ENCODE measurements around the gene SRD5A1.

The SRD5A1 gene

DNA sequence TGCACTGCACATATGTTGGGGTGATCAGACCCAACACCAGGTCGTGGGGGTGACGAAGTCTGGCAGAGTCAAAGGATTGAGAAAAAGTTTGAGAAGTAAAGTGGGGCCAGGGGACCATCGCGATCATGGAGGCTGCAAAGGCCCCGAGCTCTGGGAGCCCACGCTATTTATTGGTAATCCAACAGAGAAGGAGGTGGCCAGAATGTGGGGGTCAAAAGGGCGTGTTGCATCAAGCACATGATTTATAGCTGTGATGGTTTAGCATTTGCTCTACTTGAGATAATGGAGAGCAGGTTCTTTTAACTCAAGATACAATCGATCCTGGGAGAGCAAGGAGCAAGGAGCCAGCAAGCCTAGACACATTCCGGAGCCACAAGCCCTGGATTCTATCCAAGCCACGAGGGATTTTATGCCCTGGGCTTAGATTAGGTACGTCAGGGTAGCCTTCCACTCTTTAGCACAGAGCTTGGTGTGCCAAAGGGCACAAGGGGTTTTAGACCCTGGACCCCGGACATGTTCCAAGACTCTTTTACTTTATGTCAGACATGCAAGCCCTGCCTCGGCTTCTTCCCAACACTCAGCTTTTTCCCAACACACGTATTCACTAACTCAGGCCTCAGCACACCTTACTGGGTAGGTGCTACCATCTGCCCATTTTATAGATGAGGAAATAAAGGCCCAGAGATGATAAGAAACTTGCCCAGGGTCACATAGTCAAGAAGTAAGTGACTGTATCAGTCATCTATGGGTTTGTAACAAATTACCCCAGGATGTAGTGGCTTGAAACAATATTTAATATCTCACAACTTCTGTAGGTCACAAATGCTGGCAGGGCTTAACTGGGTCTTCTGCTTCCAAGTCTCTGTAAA is 39.9 kb upstream of the SRD5A1 start:
- Histone ChIP-seq H3K36me3 (ENCODE audit: insufficient read depth, low read length) (peaks cover 16% of the 10 kb centered on the region), H3K27me3 (ENCODE audit: control insufficient read depth in 1 of 2, insufficient read depth in 2 of 2, low read length in 2 of 2) (no peaks in the 10 kb centered on the region), H3K4me3 (ENCODE audit: low read depth in 1 of 2, low read length in 2 of 2) (no peak overlapping the region), H3K4me1 (ENCODE audit: insufficient read depth, low read length) (peaks cover 6% of the 10 kb centered on the region), H3K27ac (ENCODE audit: low read depth, low read length) (no peak overlapping the region), H3K9ac (ENCODE audit: low read length) (no peak overlapping the region), H3K9me3 (ENCODE audit: low read length) (no peaks in the 10 kb centered on the region)

DNA sequence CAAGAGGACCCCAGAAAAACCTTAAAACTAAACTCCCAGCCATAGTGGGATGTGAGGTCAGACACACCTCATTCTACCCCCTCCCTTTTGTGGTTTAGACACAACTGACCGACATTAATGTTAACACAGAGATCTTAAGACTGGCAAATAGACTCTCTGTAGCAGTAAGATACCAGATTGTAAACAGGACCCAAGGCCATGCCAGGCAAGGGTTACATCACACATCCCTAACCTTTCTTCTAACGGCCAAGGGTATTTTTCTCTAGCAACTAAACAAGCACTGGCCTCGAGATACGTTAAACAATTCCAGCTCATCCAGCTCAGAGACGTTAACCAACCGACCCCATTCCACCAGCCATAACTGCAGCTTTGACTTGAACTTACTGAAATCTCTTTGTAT is 39.2 kb upstream of the SRD5A1 start:
- Histone ChIP-seq H3K9ac (ENCODE audit: low read length) (no peak overlapping the region), H3K9me3 (ENCODE audit: low read length) (no peaks in the 10 kb centered on the region), H3K27me3 (ENCODE audit: control insufficient read depth in 1 of 2, insufficient read depth in 2 of 2, low read length in 2 of 2) (no peaks in the 10 kb centered on the region), H3K27ac (ENCODE audit: low read depth, low read length) (no peak overlapping the region), H3K36me3 (ENCODE audit: insufficient read depth, low read length) (peaks cover 22% of the 10 kb centered on the region), H3K4me3 (ENCODE audit: low read depth in 1 of 2, low read length in 2 of 2) (no peak overlapping the region), H3K4me1 (ENCODE audit: insufficient read depth, low read length) (peaks cover 9% of the 10 kb centered on the region)

DNA sequence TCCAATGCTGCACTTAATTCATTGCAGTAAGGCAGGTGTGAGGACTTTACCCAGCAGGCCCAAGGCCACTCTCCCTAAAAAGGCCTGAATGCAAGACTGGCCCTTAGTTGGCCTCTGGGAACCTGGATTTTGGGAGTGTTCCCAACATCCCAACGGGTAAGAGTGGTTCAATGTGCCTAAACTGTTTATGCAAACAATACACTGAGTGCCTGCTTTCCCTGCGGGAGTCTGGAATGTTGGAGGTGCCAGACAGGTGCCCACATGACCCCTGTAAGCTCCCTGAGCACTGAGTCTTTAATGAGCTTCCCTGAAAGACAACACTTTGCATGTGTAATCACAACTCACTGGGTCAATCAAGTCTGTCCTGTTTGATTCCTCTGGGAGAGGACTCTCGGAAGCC is 37.8 kb upstream of the SRD5A1 start:
- H3K9ac ChIP-seq (ENCODE audit: low read length), result no peak overlapping the region
- H3K4me3 ChIP-seq (ENCODE audit: low read depth in 1 of 2, low read length in 2 of 2), result no peak overlapping the region
- H3K4me1 ChIP-seq (ENCODE audit: insufficient read depth, low read length), result peaks cover 9% of the 10 kb centered on the region
- no peaks in the 10 kb centered on the region for H3K9me3 ChIP-seq (ENCODE audit: low read length)
- no peak overlapping the region for H3K27ac ChIP-seq (ENCODE audit: low read depth, low read length)
- peaks cover 31% of the 10 kb centered on the region for H3K36me3 ChIP-seq (ENCODE audit: insufficient read depth, low read length)
- no peaks in the 10 kb centered on the region for H3K27me3 ChIP-seq (ENCODE audit: control insufficient read depth in 1 of 2, insufficient read depth in 2 of 2, low read length in 2 of 2)

DNA sequence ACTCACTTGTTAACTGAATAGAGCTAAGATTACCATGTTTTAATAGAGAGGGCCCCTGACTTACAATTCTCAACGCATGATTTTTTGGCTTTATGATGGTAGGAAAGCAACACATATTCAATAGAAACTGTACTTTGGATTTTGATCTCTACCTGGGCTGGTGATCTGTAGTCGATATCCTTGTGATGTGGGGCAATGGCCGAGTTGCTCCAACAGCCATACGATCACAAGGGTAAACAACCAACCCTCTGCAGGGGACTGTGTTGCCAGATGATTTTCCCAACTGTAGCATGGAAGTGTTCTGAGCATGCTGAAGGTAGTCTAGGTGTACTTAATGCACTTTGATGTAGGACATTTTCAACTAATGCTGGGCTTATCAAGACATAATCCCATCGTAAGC is 36.9 kb upstream of the SRD5A1 start:
- H3K4me1 ChIP-seq (ENCODE audit: insufficient read depth, low read length), result peaks cover 9% of the 10 kb centered on the region
- H3K4me3 ChIP-seq (ENCODE audit: low read depth in 1 of 2, low read length in 2 of 2), result no peak overlapping the region
- peaks cover 39% of the 10 kb centered on the region for H3K36me3 ChIP-seq (ENCODE audit: insufficient read depth, low read length)
- no peaks in the 10 kb centered on the region for H3K9me3 ChIP-seq (ENCODE audit: low read length)
- H3K27ac ChIP-seq (ENCODE audit: low read depth, low read length), result no peak overlapping the region
- no peak overlapping the region for H3K9ac ChIP-seq (ENCODE audit: low read length)
- no peaks in the 10 kb centered on the region for H3K27me3 ChIP-seq (ENCODE audit: control insufficient read depth in 1 of 2, insufficient read depth in 2 of 2, low read length in 2 of 2)

DNA sequence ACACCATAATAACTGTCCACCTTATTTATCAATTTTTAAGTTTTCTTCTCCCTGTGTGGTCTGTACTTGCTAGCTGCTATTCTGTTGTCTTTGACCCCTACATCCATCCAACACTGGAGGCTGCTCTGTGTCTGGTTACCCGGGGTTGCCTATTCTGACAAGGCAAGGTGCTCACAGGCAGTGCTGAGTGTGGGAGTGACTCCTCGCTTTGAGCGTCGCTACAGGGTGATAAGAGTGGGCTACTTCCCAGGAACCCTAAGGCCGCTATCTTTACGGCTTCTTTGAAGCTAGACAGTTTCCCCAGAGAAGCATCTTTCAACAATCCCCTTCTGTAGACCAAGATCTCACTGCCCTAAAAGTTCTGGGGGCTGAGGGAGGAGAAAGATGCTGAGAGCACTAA is 35.7 kb upstream of the SRD5A1 start:
- H3K4me3 ChIP-seq (ENCODE audit: low read depth in 1 of 2, low read length in 2 of 2), result no peak overlapping the region
- no peaks in the 10 kb centered on the region for H3K27me3 ChIP-seq (ENCODE audit: control insufficient read depth in 1 of 2, insufficient read depth in 2 of 2, low read length in 2 of 2)
- peaks cover 9% of the 10 kb centered on the region for H3K4me1 ChIP-seq (ENCODE audit: insufficient read depth, low read length)
- H3K9me3 ChIP-seq (ENCODE audit: low read length), result no peaks in the 10 kb centered on the region
- no peak overlapping the region for H3K27ac ChIP-seq (ENCODE audit: low read depth, low read length)
- peaks cover 51% of the 10 kb centered on the region for H3K36me3 ChIP-seq (ENCODE audit: insufficient read depth, low read length)
- no peak overlapping the region for H3K9ac ChIP-seq (ENCODE audit: low read length)

DNA sequence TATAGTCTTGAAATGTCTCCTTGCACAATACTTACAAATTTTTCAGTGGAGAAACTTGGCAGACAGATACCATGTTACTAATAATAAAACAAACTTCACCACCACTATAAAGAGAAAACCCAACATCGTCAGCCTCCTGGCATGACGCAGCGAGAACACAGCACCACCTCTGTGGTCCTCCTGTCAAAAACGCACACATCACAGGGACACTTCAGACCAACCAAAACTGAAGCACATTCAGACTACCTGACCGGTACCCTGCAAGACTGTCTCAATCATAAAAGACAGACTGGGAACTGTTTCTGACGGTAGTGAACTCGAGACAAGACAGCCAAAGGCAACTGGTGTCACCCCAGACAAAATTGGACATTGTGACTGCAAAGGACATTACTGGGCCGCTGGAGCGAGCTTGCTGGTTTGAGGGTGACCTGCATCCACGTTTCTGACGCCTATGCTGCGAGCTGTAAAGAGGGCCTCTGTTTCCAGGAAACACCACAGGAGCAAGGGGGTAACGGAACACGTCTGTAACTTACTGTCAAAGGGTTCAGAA is 34.8 kb upstream of the SRD5A1 start:
- Histone ChIP-seq H3K4me3 (ENCODE audit: low read depth in 1 of 2, low read length in 2 of 2) (no peak overlapping the region), H3K36me3 (ENCODE audit: insufficient read depth, low read length) (peaks cover 58% of the 10 kb centered on the region), H3K27ac (ENCODE audit: low read depth, low read length) (no peak overlapping the region), H3K4me1 (ENCODE audit: insufficient read depth, low read length) (peaks cover 9% of the 10 kb centered on the region), H3K9me3 (ENCODE audit: low read length) (no peaks in the 10 kb centered on the region), H3K27me3 (ENCODE audit: control insufficient read depth in 1 of 2, insufficient read depth in 2 of 2, low read length in 2 of 2) (no peaks in the 10 kb centered on the region), H3K9ac (ENCODE audit: low read length) (no peak overlapping the region)

DNA sequence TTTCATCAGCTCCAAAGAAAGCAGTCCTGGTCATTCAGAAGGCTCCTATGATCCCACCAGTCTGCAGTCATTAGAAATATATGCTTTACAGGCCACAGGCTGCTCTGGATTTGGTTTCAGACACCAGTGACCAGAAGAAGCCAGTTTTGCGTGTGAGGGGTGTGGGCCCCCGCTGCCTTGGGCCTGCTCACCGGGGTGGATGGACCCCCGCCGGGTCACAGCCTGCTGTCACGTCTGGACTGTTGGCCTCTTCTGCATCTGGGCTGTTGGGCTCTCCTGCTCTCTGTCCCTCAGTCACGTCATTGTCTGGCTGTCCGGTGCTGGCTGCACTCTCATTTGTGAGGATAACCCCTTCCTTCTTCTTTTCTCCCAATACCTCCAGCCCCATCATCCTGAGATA is 33.5 kb upstream of the SRD5A1 start:
- peaks cover 9% of the 10 kb centered on the region for H3K4me1 ChIP-seq (ENCODE audit: insufficient read depth, low read length)
- no peak overlapping the region for H3K4me3 ChIP-seq (ENCODE audit: low read depth in 1 of 2, low read length in 2 of 2)
- H3K36me3 ChIP-seq (ENCODE audit: insufficient read depth, low read length), result peaks cover 70% of the 10 kb centered on the region
- no peak overlapping the region for H3K9ac ChIP-seq (ENCODE audit: low read length)
- H3K27me3 ChIP-seq (ENCODE audit: control insufficient read depth in 1 of 2, insufficient read depth in 2 of 2, low read length in 2 of 2), result no peaks in the 10 kb centered on the region
- no peak overlapping the region for H3K27ac ChIP-seq (ENCODE audit: low read depth, low read length)
- no peaks in the 10 kb centered on the region for H3K9me3 ChIP-seq (ENCODE audit: low read length)

DNA sequence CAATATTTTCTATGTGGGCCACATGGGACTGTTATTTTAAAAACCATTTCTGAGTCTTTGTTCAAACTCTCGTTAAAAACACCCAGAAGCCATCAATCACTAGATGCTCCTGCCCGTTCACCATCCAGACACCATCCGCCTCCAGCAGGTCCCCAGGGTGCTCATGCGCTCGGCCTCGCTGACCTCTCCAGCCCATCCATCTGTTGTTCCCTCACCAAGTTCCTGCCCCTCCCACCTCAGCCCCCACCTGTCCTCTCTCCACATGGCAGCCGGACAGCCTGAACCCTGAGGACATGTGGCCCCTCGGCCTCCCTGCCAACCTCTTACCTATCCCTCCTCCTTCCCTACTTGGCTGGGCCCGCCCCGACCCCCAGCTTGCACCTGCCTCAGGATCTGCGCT is 32.0 kb upstream of the SRD5A1 start:
- Histone ChIP-seq H3K27me3 (ENCODE audit: control insufficient read depth in 1 of 2, insufficient read depth in 2 of 2, low read length in 2 of 2) (no peaks in the 10 kb centered on the region), H3K36me3 (ENCODE audit: insufficient read depth, low read length) (peaks cover 70% of the 10 kb centered on the region), H3K27ac (ENCODE audit: low read depth, low read length) (no peak overlapping the region), H3K4me1 (ENCODE audit: insufficient read depth, low read length) (peaks cover 9% of the 10 kb centered on the region), H3K9ac (ENCODE audit: low read length) (no peak overlapping the region), H3K4me3 (ENCODE audit: low read depth in 1 of 2, low read length in 2 of 2) (no peak overlapping the region), H3K9me3 (ENCODE audit: low read length) (no peaks in the 10 kb centered on the region)

DNA sequence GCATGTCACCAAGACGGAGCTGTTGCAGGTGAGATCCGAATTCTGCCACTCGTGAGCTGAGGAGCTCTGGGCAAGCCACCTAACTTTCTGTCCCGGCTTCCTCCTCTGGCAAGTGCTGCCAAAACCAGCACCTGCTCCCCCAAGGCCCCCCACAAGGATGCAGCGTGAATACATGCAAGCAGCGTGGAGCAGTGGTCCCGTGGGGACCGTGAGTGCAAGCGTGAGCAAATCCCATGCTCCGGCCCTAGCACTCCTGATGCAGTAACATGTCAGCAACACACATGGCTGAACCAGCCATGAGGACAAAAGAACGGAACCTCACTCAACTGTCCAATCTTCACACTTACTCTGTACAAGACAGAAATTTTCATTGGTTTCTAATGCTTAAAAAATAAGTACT is 31.4 kb upstream of the SRD5A1 start:
- H3K36me3 ChIP-seq (ENCODE audit: insufficient read depth, low read length), result peaks cover 70% of the 10 kb centered on the region
- no peak overlapping the region for H3K27ac ChIP-seq (ENCODE audit: low read depth, low read length)
- H3K4me1 ChIP-seq (ENCODE audit: insufficient read depth, low read length), result peaks cover 9% of the 10 kb centered on the region

DNA sequence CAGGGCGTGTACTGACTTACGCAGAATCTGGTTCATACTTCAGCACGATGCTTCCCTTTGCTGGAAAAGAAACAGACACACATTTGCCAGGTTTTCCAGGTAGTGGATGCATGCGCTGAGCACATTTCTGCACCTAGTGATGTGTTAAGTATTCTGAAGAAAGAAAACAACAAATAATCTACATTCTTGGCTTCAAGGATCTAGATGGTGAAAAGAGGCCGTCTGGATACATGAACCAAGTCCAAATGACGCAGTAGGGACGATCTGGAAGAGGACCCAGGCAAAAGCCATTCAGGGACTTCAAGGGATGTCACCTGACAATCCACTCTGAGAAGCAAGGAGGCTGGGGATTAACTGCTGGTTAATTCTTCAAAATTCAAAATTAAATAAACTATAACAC is 30.8 kb upstream of the SRD5A1 start:
- peaks cover 71% of the 10 kb centered on the region for H3K36me3 ChIP-seq (ENCODE audit: insufficient read depth, low read length)
- no peak overlapping the region for H3K9ac ChIP-seq (ENCODE audit: low read length)
- H3K4me1 ChIP-seq (ENCODE audit: insufficient read depth, low read length), result peaks cover 9% of the 10 kb centered on the region
- no peak overlapping the region for H3K4me3 ChIP-seq (ENCODE audit: low read depth in 1 of 2, low read length in 2 of 2)
- no peak overlapping the region for H3K27ac ChIP-seq (ENCODE audit: low read depth, low read length)
- H3K27me3 ChIP-seq (ENCODE audit: control insufficient read depth in 1 of 2, insufficient read depth in 2 of 2, low read length in 2 of 2), result no peaks in the 10 kb centered on the region
- H3K9me3 ChIP-seq (ENCODE audit: low read length), result no peaks in the 10 kb centered on the region

More for the DNA sequence above, 31.4 kb upstream of the SRD5A1 start:
- H3K27me3 ChIP-seq (ENCODE audit: control insufficient read depth in 1 of 2, insufficient read depth in 2 of 2, low read length in 2 of 2), result no peaks in the 10 kb centered on the region
- no peak overlapping the region for H3K9ac ChIP-seq (ENCODE audit: low read length)
- no peaks in the 10 kb centered on the region for H3K9me3 ChIP-seq (ENCODE audit: low read length)
- H3K4me3 ChIP-seq (ENCODE audit: low read depth in 1 of 2, low read length in 2 of 2), result no peak overlapping the region

DNA sequence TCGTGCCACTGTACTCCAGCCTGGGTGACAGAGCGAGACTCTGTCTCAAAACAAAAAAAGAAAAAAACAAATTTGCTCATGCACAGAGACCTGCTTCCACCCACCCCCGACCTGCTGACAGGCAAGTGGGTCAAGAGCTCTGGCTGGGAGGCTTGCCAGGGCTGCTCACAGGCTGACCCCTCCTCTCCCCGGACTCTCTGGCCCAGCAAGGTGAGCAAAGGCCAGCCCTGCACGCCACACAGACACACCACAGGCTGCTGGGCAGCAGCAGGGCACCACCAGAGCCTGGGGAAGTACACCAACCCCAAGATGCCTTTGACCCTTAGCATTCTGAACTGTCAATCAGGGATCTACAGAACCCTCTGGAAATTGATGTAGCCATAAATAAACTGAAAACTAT is 29.6 kb upstream of the SRD5A1 start:
- no peaks in the 10 kb centered on the region for H3K27me3 ChIP-seq (ENCODE audit: control insufficient read depth in 1 of 2, insufficient read depth in 2 of 2, low read length in 2 of 2)
- no peak overlapping the region for H3K27ac ChIP-seq (ENCODE audit: low read depth, low read length)
- H3K4me3 ChIP-seq (ENCODE audit: low read depth in 1 of 2, low read length in 2 of 2), result no peak overlapping the region
- peaks cover 1% of the 10 kb centered on the region for H3K4me1 ChIP-seq (ENCODE audit: insufficient read depth, low read length)
- H3K9ac ChIP-seq (ENCODE audit: low read length), result no peak overlapping the region
- peaks cover 81% of the 10 kb centered on the region for H3K36me3 ChIP-seq (ENCODE audit: insufficient read depth, low read length)
- no peaks in the 10 kb centered on the region for H3K9me3 ChIP-seq (ENCODE audit: low read length)

DNA sequence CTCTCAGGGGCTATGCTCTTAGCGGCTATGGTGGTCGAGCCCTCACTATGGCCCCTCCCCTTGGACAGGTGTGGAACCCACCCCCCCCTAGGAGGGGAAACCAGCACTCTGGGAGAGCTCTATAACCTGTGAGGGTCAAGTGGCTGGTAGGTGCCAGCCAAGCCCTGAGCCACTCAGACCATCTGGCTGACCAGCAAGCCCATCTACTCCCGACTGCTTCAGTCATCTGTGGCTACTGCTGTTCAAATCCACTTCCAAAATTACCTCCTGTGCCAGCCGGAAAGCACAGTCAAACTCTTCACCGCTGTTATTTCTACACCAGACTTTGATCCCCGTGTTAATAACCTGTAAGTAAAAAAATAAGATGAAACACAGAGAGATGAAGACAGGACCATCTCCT is 28.9 kb upstream of the SRD5A1 start:
- H3K36me3 ChIP-seq (ENCODE audit: insufficient read depth, low read length), result peaks cover 84% of the 10 kb centered on the region

More for the DNA sequence above, 28.9 kb upstream of the SRD5A1 start:
- no peak overlapping the region for H3K27ac ChIP-seq (ENCODE audit: low read depth, low read length)
- no peak overlapping the region for H3K4me3 ChIP-seq (ENCODE audit: low read depth in 1 of 2, low read length in 2 of 2)
- H3K9ac ChIP-seq (ENCODE audit: low read length), result no peak overlapping the region
- H3K27me3 ChIP-seq (ENCODE audit: control insufficient read depth in 1 of 2, insufficient read depth in 2 of 2, low read length in 2 of 2), result no peaks in the 10 kb centered on the region
- H3K9me3 ChIP-seq (ENCODE audit: low read length), result no peaks in the 10 kb centered on the region
- H3K4me1 ChIP-seq (ENCODE audit: insufficient read depth, low read length), result no peaks in the 10 kb centered on the region

All from muscle layer of colon (tissue), 2 donors.